Breast epithelium (tissue), 4 donors: ENCODE results near the gene TMEM221. TPM values are rescaled to one million over a fixed set of nuclear protein-coding genes. Genes with fewer than 3 reads are reported as not detected.

Experiments used
- DNase-seq, 2 donors: peaks; one replicate each; pipeline ENCODE4 v3.0.0-alpha.2; 2019; ENCODE audit warnings: low spot score in 2 of 2
- H3K27ac ChIP-seq, 2 donors: fragments of 200-600 bp; sonication (generic) in 1 of 2; one replicate each; pipeline ENCODE4 v1.5.1; 2016 to 2019; ENCODE audit warnings: mild to moderate bottlenecking in 1 of 2
- H3K27me3 ChIP-seq, 2 donors: fragments of 200-600 bp; sonication (generic) in 1 of 2; one replicate each; pipeline versions ENCODE4 v1.5.1 to v1.6.0; 2017 to 2019; ENCODE audit warnings: control low read depth in 1 of 2, mild to moderate bottlenecking in 1 of 2
- H3K36me3 ChIP-seq: fragments of 200-600 bp; one replicate; pipeline ENCODE4 v1.5.1; 2019
- H3K4me1 ChIP-seq, 2 donors: fragments of 200-600 bp; sonication (generic); one replicate each; pipeline ENCODE4 v1.5.1; 2016 to 2019; ENCODE audit warnings: control low read depth in 1 of 2
- H3K4me3 ChIP-seq, 3 donors: fragments of 200-600 bp; sonication (generic); 1 replicate in 2 of 3; 2 replicates in 1 of 3; pipeline ENCODE4 v1.5.1; 2016 to 2019; ENCODE audit warnings: mild to moderate bottlenecking in 3 of 3, moderate library complexity in 2 of 3
- H3K9me3 ChIP-seq, 2 donors: fragments of 200-600 bp; sonication (generic) in 1 of 2; one replicate each; pipeline ENCODE4 v1.5.1; 2016 to 2019; ENCODE audit warnings: control low read depth in 1 of 2
- POLR2A ChIP-seq: fragments of 450-650 bp; IDR thresholded peaks from one replicate; pipeline ENCODE4 v1.6.1; 2016; ENCODE audit warnings: antibody characterized with exemption, mild to moderate bottlenecking, moderate library complexity
- POLR2AphosphoS5 ChIP-seq, 3 donors: sonication (generic); formaldehyde crosslinking; IDR thresholded peaks; one replicate each; pipeline ENCODE4 v1.6.1; 2017; ENCODE audit warnings: antibody characterized with exemption in 3 of 3
- intact Hi-C: fragments of 100-400 bp; cut with DNase I; formaldehyde crosslinking; loops from one replicate; pipeline ENCODE4 v1.15.1; 2023; ENCODE audit warnings: low total_unique reads
- total RNA-seq, 3 donors: library from RNA; depleted of rRNA; stranded (reverse); fragments of >200 nt; gene quantifications; one replicate each; pipeline ENCODE4 v1.1.0, GENCODE V29; 2016
- TF ChIP-seq, protein P1 (sequence below), 3 donors: fragments of 450-650 bp; IDR thresholded peaks; one replicate each; pipeline ENCODE4 v1.5.1; 2016 to 2017; ENCODE audit warnings: antibody characterized with exemption in 3 of 3, mild to moderate bottlenecking in 3 of 3, moderate library complexity in 3 of 3

The TMEM221 gene
- total RNA-seq, 3 donors from 2014 or later = 0.33 to 0.73 (median 0.64) TPM

DNA sequence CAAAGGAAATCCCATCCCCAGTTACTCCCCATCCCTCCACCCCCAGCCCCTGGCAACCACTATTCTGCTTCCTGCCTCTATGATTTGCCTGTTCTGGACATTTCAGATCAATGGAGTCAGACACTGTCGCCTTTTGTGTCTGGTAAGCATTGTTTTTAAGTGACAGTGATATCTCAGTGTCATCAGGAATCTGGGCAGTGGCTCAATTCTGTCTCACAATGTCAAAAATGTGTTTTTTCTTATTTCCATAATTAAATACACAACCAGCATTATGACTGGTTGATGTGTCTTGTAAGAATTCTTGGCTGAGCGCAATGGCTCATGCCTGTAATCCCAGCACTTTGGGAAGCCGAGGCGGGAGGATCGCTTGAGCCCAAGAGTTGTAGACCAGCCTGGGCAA is 42.8 kb upstream of the TMEM221 start:
- Histone ChIP-seq H3K27ac (no peak overlapping the region), H3K4me3 (no peak overlapping the region), H3K4me1 (no peaks in the 10 kb centered on the region), H3K9me3 (no peaks in the 10 kb centered on the region), H3K27me3 (no peaks in the 10 kb centered on the region), H3K36me3 (no peaks in the 10 kb centered on the region)
- DNase-seq = no peak
- TF ChIP-seq, protein P1, sequence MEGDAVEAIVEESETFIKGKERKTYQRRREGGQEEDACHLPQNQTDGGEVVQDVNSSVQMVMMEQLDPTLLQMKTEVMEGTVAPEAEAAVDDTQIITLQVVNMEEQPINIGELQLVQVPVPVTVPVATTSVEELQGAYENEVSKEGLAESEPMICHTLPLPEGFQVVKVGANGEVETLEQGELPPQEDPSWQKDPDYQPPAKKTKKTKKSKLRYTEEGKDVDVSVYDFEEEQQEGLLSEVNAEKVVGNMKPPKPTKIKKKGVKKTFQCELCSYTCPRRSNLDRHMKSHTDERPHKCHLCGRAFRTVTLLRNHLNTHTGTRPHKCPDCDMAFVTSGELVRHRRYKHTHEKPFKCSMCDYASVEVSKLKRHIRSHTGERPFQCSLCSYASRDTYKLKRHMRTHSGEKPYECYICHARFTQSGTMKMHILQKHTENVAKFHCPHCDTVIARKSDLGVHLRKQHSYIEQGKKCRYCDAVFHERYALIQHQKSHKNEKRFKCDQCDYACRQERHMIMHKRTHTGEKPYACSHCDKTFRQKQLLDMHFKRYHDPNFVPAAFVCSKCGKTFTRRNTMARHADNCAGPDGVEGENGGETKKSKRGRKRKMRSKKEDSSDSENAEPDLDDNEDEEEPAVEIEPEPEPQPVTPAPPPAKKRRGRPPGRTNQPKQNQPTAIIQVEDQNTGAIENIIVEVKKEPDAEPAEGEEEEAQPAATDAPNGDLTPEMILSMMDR (IDR thresholded peaks at IDR 0.05) = no peak
- TF ChIP-seq POLR2A (no peak), POLR2AphosphoS5 (IDR thresholded peaks at IDR 0.05) (no peak)
- intact Hi-C loops = no loop called here

DNA sequence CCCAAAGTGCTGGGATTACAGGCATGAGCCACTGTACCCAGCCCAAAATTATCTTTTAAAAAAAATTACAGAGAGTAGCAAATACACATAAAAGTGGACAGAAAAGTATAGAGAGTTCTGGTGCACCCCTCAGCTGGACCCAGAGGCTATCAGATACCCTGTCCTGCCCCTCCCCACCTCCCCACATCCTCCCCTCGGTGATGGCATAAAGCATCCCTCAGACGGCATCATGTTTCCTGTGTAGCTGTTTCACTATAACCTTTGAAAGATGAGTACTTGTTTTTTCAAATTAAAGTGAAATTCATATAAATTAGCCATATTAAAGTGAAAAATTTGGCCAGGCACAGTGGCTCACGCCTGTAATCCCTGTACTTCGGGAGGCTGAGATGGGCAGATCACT is 41.9 kb upstream of the TMEM221 start:
- Histone ChIP-seq H3K36me3 (no peaks in the 10 kb centered on the region), H3K4me1 (no peaks in the 10 kb centered on the region), H3K9me3 (no peaks in the 10 kb centered on the region), H3K27ac (no peak overlapping the region), H3K4me3 (no peak overlapping the region), H3K27me3 (no peaks in the 10 kb centered on the region)
- intact Hi-C loops = no loop called here
- TF ChIP-seq POLR2A = no peak
- TF ChIP-seq POLR2AphosphoS5 (IDR thresholded peaks at IDR 0.05) = no peak
- TF ChIP-seq, protein P1 (IDR thresholded peaks at IDR 0.05) = no peak
- DNase-seq = no peak

DNA sequence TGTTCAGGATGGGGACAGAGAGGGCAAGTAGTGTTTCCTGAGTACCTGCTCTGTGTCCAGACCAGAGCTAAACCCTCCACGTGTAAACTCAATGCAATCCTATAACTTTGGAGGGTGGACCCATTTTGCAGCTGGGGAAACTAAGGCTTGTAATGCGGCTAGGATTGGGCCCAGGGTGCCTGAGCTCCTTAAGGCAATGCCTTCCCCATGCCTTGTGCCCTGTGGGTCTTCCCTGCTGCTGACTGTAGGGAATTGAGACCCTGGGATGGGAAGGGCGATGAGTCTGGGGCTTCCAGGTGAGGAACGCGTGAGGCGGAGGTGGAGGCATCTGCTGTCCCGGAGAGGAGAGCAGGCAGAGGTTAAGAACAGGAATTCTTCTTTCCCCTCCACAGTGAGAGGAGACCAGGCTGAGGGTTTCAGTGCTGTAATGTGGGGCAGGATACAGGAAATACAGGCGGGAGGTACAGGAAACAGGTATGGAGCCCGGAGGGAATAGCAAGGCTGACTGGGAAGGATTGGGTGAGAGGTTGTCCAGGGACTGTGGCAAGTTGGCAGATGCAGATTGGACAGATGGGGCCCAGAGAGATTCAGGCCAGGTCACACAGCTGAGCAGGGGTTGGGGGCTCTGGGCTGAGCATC is 41.0 kb upstream of the TMEM221 start:
- DNase-seq = no peak
- TF ChIP-seq, protein P1 (IDR thresholded peaks at IDR 0.05) = no peak
- TF ChIP-seq POLR2A (no peak), POLR2AphosphoS5 (IDR thresholded peaks at IDR 0.05) (no peak)
- H3K36me3 ChIP-seq = no peaks in the 10 kb centered on the region
- no peaks in the 10 kb centered on the region for H3K4me1 ChIP-seq
- intact Hi-C loops = no loop called here
- no peaks in the 10 kb centered on the region for H3K27me3 ChIP-seq
- H3K27ac ChIP-seq = peak overlapping the region in 1 of 2 donors; percentile 75
- H3K9me3 ChIP-seq = no peaks in the 10 kb centered on the region
- peak overlapping the region in 1 of 3 donors; percentile 35 for H3K4me3 ChIP-seq

DNA sequence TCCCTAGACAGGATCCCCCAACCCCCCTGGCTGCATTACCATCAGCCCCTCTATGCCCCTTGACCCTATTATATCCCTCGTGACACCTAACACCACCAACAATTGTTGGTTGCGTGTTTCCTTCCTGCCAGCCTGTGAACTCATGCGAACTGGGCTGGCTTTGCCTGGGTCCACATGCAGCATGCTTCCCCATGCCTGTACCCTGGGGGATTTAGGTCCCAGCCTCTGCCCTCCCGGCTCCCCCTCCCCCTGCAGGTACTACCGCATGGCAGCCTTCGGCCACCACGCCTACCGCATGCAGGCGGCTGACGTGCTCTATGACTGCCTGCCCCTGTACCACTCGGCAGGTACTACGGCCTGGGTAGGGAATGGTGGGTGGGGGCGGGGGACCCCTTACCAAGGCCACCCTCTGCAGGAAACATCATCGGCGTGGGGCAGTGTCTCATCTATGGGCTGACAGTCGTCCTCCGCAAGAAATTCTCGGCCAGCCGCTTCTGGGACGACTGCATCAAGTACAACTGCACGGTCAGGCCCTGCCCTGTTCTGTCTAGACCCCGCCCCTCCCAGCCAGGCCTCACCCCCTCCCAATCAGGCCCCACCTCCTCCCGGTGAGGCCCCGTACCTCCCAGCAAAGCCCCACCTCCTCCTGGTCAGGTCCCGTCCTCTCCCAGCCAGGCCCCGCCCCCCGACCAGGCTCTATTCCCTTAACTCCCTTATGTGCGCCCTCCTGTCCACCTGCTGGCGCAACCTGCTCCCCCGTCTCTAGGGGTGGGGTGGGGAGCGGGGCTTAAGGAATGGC is 40.3 kb upstream of the TMEM221 start:
- H3K27ac ChIP-seq = peak overlapping the region; percentile 48 to 75
- intact Hi-C loops = no loop called here
- H3K36me3 ChIP-seq = no peaks in the 10 kb centered on the region
- H3K27me3 ChIP-seq = no peaks in the 10 kb centered on the region
- H3K4me3 ChIP-seq = peak overlapping the region in 2 of 3 donors; percentile 23 to 35
- TF ChIP-seq, protein P1 (IDR thresholded peaks at IDR 0.05) = no peak
- TF ChIP-seq POLR2AphosphoS5 (IDR thresholded peaks at IDR 0.05) (no peak), POLR2A (no peak)
- no peaks in the 10 kb centered on the region for H3K4me1 ChIP-seq
- DNase-seq = peak; percentile 71 to 72
- H3K9me3 ChIP-seq = no peaks in the 10 kb centered on the region
